HEK293 (cell line): ENCODE results near the gene OTOS.

ENCODE experiments used
- CTCF ChIP-seq: fragments of 450-650 bp; formaldehyde crosslinking; IDR thresholded peaks from 2 replicates; pipeline ENCODE4 v1.5.1; 2016; ENCODE audit warnings: missing biosample characterization, missing genetic modification characterization
- REST ChIP-seq: fragments of 450-650 bp; formaldehyde crosslinking; IDR thresholded peaks from 2 replicates; pipeline ENCODE4 v1.5.1; 2016; ENCODE audit warnings: missing biosample characterization, missing genetic modification characterization
- ZNF311 ChIP-seq: fragments of 450-650 bp; formaldehyde crosslinking; IDR thresholded peaks from 2 replicates; pipeline ENCODE4 v1.5.1; 2017; ENCODE audit warnings: missing biosample characterization, missing genetic modification characterization, borderline replicate concordance

GRCh38 chr2:240109386-240109785, 31.1 kb downstream of the OTOS start:
- TF ChIP-seq CTCF (tag by site-specific recombination) (no peak), REST (tag by site-specific recombination) (no peak), ZNF311 (tag by site-specific recombination) (no peak)
